Naive thymus-derived CD4-positive, alpha-beta T cell (primary cell): ENCODE results near the gene BAZ1B. TPM values are rescaled to one million over a fixed set of nuclear protein-coding genes. Genes with fewer than 3 reads are reported as not detected.
"Not testable (repeated sequence)": the region's sequence is repeated elsewhere in the genome, so short reads cannot be mapped to it uniquely, and the experiment has no call there.

ENCODE experiments used
- ATAC-seq: fragments of 150-1000 bp; cut with Tn5 transposase; 2 replicates; pipeline ENCODE4 v1.10.0; 2021; ENCODE audit warnings: mild to moderate bottlenecking, moderate library complexity
- CTCF ChIA-PET: fragments of 350-600 bp; sonication (Branson Sonifier 250); formaldehyde crosslinking; loops from one replicate; lab custom pipeline; 2021; ENCODE audit warnings: antibody characterized with exemption; lab: Charles Lee
- POLR2A ChIA-PET: fragments of 350-600 bp; sonication (Branson Sonifier 250); formaldehyde crosslinking; loops from one replicate; lab custom pipeline; 2021; ENCODE audit warnings: antibody characterized with exemption, inconsistent platforms; lab: Charles Lee
- DNase-seq, 9 donors: peaks; one replicate each; pipeline versions ENCODE4 v3.0.0 to v3.0.0-alpha.2; 2020 to 2022; ENCODE audit warnings: mixed read lengths in 1 of 9
- H3K27ac ChIP-seq: one replicate; pipeline ENCODE4 v1.7.0; 2013; ENCODE audit warnings: mild to moderate bottlenecking, low read depth, low read length, moderate library complexity
- H3K27me3 ChIP-seq, 2 donors: one replicate each; pipeline ENCODE4 v1.7.0; 2013; ENCODE audit warnings: low read length in 2 of 2, mild to moderate bottlenecking in 2 of 2, moderate library complexity in 2 of 2; ENCODE audit not compliant: control insufficient read depth in 2 of 2, insufficient read depth in 2 of 2
- H3K36me3 ChIP-seq, 3 experiments: 1 replicate in 2 of 3; 2 replicates in 1 of 3; pipeline ENCODE4 v1.7.0; 2013; ENCODE audit warnings: low read length in 3 of 3, mild to moderate bottlenecking in 3 of 3, moderate library complexity in 1 of 3; ENCODE audit not compliant: insufficient read depth in 3 of 3, control insufficient read depth in 2 of 3
- H3K4me1 ChIP-seq, 2 donors: one replicate each; pipeline ENCODE4 v1.7.0; 2013; ENCODE audit warnings: low read length in 2 of 2, mild to moderate bottlenecking in 2 of 2, moderate library complexity in 1 of 2; ENCODE audit not compliant: control insufficient read depth in 2 of 2, insufficient read depth in 2 of 2
- H3K4me3 ChIP-seq: 2 replicates; pipeline ENCODE4 v1.7.0; 2013; ENCODE audit warnings: mild to moderate bottlenecking, low read length
- H3K9me3 ChIP-seq, 3 experiments: 1 replicate in 2 of 3; 2 replicates in 1 of 3; pipeline ENCODE4 v1.7.0; 2013; ENCODE audit warnings: low read length in 3 of 3; ENCODE audit not compliant: control insufficient read depth in 2 of 3
- H3K27ac Mint-ChIP-seq, 9 donors: one replicate each; pipeline ENCODE4 v1.8.0; 2020 to 2022; ENCODE audit warnings: mixed read lengths in 9 of 9, mild to moderate bottlenecking in 8 of 9, moderate library complexity in 5 of 9, inconsistent platforms in 2 of 9
- H3K27me3 Mint-ChIP-seq, 5 donors: one replicate each; pipeline ENCODE4 v1.8.0; 2021 to 2022; ENCODE audit warnings: mixed read lengths in 5 of 5, mild to moderate bottlenecking in 1 of 5
- H3K36me3 Mint-ChIP-seq, 5 donors: one replicate each; pipeline ENCODE4 v1.8.0; 2020 to 2022; ENCODE audit warnings: mixed read lengths in 5 of 5, mild to moderate bottlenecking in 3 of 5, inconsistent platforms in 1 of 5
- H3K4me1 Mint-ChIP-seq, 7 donors: one replicate each; pipeline ENCODE4 v1.8.0; 2020 to 2022; ENCODE audit warnings: mixed read lengths in 7 of 7, mild to moderate bottlenecking in 3 of 7, inconsistent platforms in 1 of 7
- H3K4me3 Mint-ChIP-seq, 10 donors: one replicate each; pipeline ENCODE4 v1.8.0; 2020 to 2022; ENCODE audit warnings: mild to moderate bottlenecking in 10 of 10, mixed read lengths in 10 of 10, moderate library complexity in 6 of 10, inconsistent platforms in 2 of 10
- H3K9me3 Mint-ChIP-seq, 11 donors: one replicate each; pipeline ENCODE4 v1.8.0; 2020 to 2022; ENCODE audit warnings: mixed read lengths in 11 of 11, mild to moderate bottlenecking in 4 of 11, inconsistent platforms in 1 of 11, moderate library complexity in 1 of 11
- intact Hi-C, 2 donors: fragments of 100-400 bp; cut with micrococcal nuclease; formaldehyde crosslinking; loops; one replicate each; pipeline ENCODE4 v1.15.1; 2023
- polyA plus RNA-seq, 2 donors: library from polyadenylated mRNA; unstranded; fragments of 300-500 nt; fragmentation: Illumina TruSeq; gene quantifications; one replicate each; pipeline ENCODE4 v1.2.3, GENCODE V29; 2021
- total RNA-seq, 6 experiments: library from RNA in 5 of 6; stranded (reverse) in 5 of 6; gene quantifications; 1 replicate in 5 of 6; 2 replicates in 1 of 6; pipeline ENCODE4 v1.2.3 and lab custom pipeline; 2021 to 2026

BAZ1B gene
- total and polyA plus RNA-seq, 7 experiments from 2014 or later: 14.7 to 90.3 (median 47.1) TPM

- DNase-seq, H3K27ac ChIP-seq, H3K9me3 ChIP-seq, POLR2A ChIA-PET, H3K4me1 Mint-ChIP-seq, H3K4me3 Mint-ChIP-seq, H3K27me3 ChIP-seq, H3K27me3 Mint-ChIP-seq, CTCF ChIA-PET, H3K4me3 ChIP-seq, H3K9me3 Mint-ChIP-seq, intact Hi-C loops, H3K4me1 ChIP-seq, ATAC-seq: not testable (repeated sequence)
- Mint-ChIP-seq H3K27ac (peak overlapping the region in 2 of 9 donors; percentile 36 to 48), H3K36me3 (peaks cover 12 to 40% (median 28%) of the 10 kb centered on the region in 5 donors)
- peaks cover 17 to 86% (median 49%) of the 10 kb centered on the region in 3 experiments for H3K36me3 ChIP-seq
These were observed 55.0 kb downstream of the BAZ1B start for GRCh38 chr7:73467046-73467445.

DNA sequence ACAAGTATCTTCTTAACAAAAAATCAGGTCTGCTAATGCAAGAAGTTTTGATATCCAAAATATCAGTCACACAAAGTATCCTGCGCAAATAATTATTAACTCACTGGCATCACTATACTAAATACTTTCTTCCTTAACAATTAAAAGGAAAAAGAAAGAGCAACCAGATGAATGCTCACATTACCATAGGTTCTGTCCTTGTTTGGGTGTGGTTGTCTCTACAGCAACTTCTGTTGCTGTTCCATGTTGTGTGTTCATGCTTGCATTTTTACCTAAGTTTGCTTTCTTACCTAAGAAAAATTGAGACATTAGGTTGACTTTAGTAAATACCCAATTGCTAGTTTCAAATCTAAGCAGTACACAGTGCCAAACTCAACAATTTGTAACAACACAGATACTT, 56.0 kb downstream of the BAZ1B start:
- ChIA-PET CTCF (no interaction called here), POLR2A (no interaction called here)
- Mint-ChIP-seq H3K27me3 (no peaks in the 10 kb centered on the region), H3K4me1 (peaks cover 0 to 4% (median 0%) of the 10 kb centered on the region in 7 donors), H3K4me3 (no peak overlapping the region), H3K9me3 (no peaks in the 10 kb centered on the region), H3K27ac (peak overlapping the region in 4 of 9 donors; percentile 19 to 59 (median 30)), H3K36me3 (peaks cover 12 to 44% (median 32%) of the 10 kb centered on the region in 5 donors)
- DNase-seq: no peak
- no peaks in the 10 kb centered on the region for H3K9me3 ChIP-seq
- intact Hi-C loops: no loop called here
- no peak for ATAC-seq
- peaks cover 19 to 91% (median 56%) of the 10 kb centered on the region in 3 experiments for H3K36me3 ChIP-seq
- no peak overlapping the region for H3K27ac ChIP-seq
- no peaks in the 10 kb centered on the region for H3K27me3 ChIP-seq
- H3K4me3 ChIP-seq: no peak overlapping the region
- H3K4me1 ChIP-seq: no peaks in the 10 kb centered on the region

GRCh38 chr7:73463966-73464365, 58.1 kb downstream of the BAZ1B start:
- no peaks in the 10 kb centered on the region for H3K27me3 Mint-ChIP-seq

GRCh38 chr7:73463260-73463659, 58.8 kb downstream of the BAZ1B start:
- no peaks in the 10 kb centered on the region for H3K9me3 Mint-ChIP-seq
- peaks cover 9 to 38% (median 23%) of the 10 kb centered on the region in 5 donors for H3K36me3 Mint-ChIP-seq
- H3K36me3 ChIP-seq: peaks cover 13 to 92% (median 50%) of the 10 kb centered on the region in 3 experiments
- H3K4me3 Mint-ChIP-seq: no peak overlapping the region
- peak overlapping the region in 4 of 9 donors; percentile 9 to 62 (median 36) for H3K27ac Mint-ChIP-seq
- no peak for ATAC-seq
- no peaks in the 10 kb centered on the region for H3K27me3 ChIP-seq
- no peaks in the 10 kb centered on the region for H3K9me3 ChIP-seq
- peaks cover 0 to 5% (median 0%) of the 10 kb centered on the region in 7 donors for H3K4me1 Mint-ChIP-seq
- intact Hi-C loops: no loop called here
- ChIA-PET POLR2A (no interaction called here), CTCF (interaction anchor here (0.5 to 2.5 kb wide), 2 partner anchors 12 to 136 kb away, joined by 3 to 10 read pairs; no protein-coding TSS in a partner anchor)
- DNase-seq: no peak
- H3K27ac ChIP-seq: no peak overlapping the region
- no peaks in the 10 kb centered on the region for H3K4me1 ChIP-seq
- no peaks in the 10 kb centered on the region for H3K27me3 Mint-ChIP-seq
- H3K4me3 ChIP-seq: no peak overlapping the region

More at GRCh38 chr7:73463966-73464365, 58.1 kb downstream of the BAZ1B start:
- intact Hi-C loops: no loop called here
- Histone ChIP-seq H3K27me3 (no peaks in the 10 kb centered on the region), H3K27ac (no peak overlapping the region), H3K9me3 (no peaks in the 10 kb centered on the region), H3K36me3 (peaks cover 18 to 91% (median 50%) of the 10 kb centered on the region in 3 experiments), H3K4me3 (no peak overlapping the region), H3K4me1 (no peaks in the 10 kb centered on the region)
- H3K4me1 Mint-ChIP-seq: peaks cover 0 to 5% (median 0%) of the 10 kb centered on the region in 7 donors
- no peak for ATAC-seq
- POLR2A ChIA-PET: no interaction called here
- peaks cover 10 to 38% (median 23%) of the 10 kb centered on the region in 5 donors for H3K36me3 Mint-ChIP-seq
- H3K27ac Mint-ChIP-seq: peak overlapping the region in 2 of 9 donors; percentile 16 to 47
- no peak overlapping the region for H3K4me3 Mint-ChIP-seq
- CTCF ChIA-PET: interaction anchor here (0.5 to 2.5 kb wide), 2 partner anchors 12 to 135 kb away, joined by 3 to 10 read pairs; no protein-coding TSS in a partner anchor
- H3K9me3 Mint-ChIP-seq: no peaks in the 10 kb centered on the region
- DNase-seq: no peak

- intact Hi-C loops: no loop called here
- Mint-ChIP-seq H3K36me3 (peaks cover 9 to 51% (median 35%) of the 10 kb centered on the region in 5 donors), H3K27ac (peak overlapping the region in 2 of 9 donors; percentile 4 to 21), H3K27me3 (no peaks in the 10 kb centered on the region), H3K9me3 (no peaks in the 10 kb centered on the region), H3K4me1 (peaks cover 0 to 5% (median 0%) of the 10 kb centered on the region in 7 donors), H3K4me3 (no peak overlapping the region)
- no peaks in the 10 kb centered on the region for H3K4me1 ChIP-seq
- POLR2A ChIA-PET: no interaction called here
- DNase-seq (no peak), ATAC-seq (no peak)
- no peak overlapping the region for H3K4me3 ChIP-seq
- H3K27me3 ChIP-seq: no peaks in the 10 kb centered on the region
- H3K27ac ChIP-seq: no peak overlapping the region
- no peaks in the 10 kb centered on the region for H3K9me3 ChIP-seq
- CTCF ChIA-PET: interaction anchor here (2.5 kb wide), 1 partner anchor 10 kb away, joined by 10 read pairs; no protein-coding TSS in a partner anchor
- peaks cover 21 to 94% (median 50%) of the 10 kb centered on the region in 3 experiments for H3K36me3 ChIP-seq
These were observed 60.3 kb downstream of the BAZ1B start for GRCh38 chr7:73461782-73462285.

DNA sequence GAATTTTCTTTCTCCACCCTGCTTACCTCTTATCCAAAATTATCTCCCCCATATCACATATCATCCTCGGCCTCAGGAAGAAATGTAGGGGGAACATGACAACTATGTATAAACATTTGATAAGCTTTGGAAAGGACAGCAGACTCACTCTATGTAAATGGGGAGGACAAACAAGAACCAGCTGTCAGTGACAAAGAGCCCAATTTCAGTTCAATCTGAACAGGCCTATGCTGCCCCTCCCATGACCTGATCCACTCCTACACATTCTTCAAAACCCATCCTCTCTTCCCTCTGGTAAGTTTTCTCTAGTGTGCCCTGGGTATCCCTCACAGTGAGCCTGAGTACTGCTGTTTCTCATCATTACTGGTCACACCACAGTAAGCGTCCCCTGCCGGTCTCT, 67.7 kb downstream of the BAZ1B start:
- peaks cover 0 to 3% of the 10 kb centered on the region in 2 donors for H3K4me1 ChIP-seq
- peak overlapping the region in 7 of 9 donors; percentile 3 to 68 (median 48) for H3K27ac Mint-ChIP-seq
- no peaks in the 10 kb centered on the region for H3K9me3 Mint-ChIP-seq
- intact Hi-C loops: loop anchor here in 1 of 2 donors (5.0 kb wide), 2 partner anchors 132 to 627 kb away; partner anchors contain the start of gene TYW1B
- peaks cover 4 to 74% (median 11%) of the 10 kb centered on the region in 3 experiments for H3K36me3 ChIP-seq
- ChIA-PET POLR2A (no interaction called here), CTCF (no interaction called here)
- no peak overlapping the region for H3K27ac ChIP-seq
- H3K27me3 Mint-ChIP-seq: no peaks in the 10 kb centered on the region
- H3K27me3 ChIP-seq: no peaks in the 10 kb centered on the region
- peaks cover 0 to 22% (median 7%) of the 10 kb centered on the region in 7 donors for H3K4me1 Mint-ChIP-seq
- H3K9me3 ChIP-seq: no peaks in the 10 kb centered on the region
- no peak overlapping the region for H3K4me3 ChIP-seq
- DNase-seq: no peak
- peaks cover 8 to 40% (median 33%) of the 10 kb centered on the region in 5 donors for H3K36me3 Mint-ChIP-seq
- ATAC-seq: no peak
- H3K4me3 Mint-ChIP-seq: no peak overlapping the region
